Duodenal mucosa (tissue), 2 donors: ENCODE data around the gene GALNT10.

Source experiments
- H3K27ac ChIP-seq: one replicate; pipeline ENCODE4 v1.7.0; 2013; ENCODE audit warnings: low read depth, low read length
- H3K27me3 ChIP-seq, 2 donors: one replicate each; pipeline ENCODE4 v1.7.0; 2013; ENCODE audit warnings: low read length in 2 of 2, control low read depth in 1 of 2; ENCODE audit not compliant: insufficient read depth in 2 of 2, control insufficient read depth in 1 of 2
- H3K36me3 ChIP-seq, 2 donors: one replicate each; pipeline ENCODE4 v1.7.0; 2013; ENCODE audit warnings: low read length in 2 of 2, control low read depth in 1 of 2; ENCODE audit not compliant: insufficient read depth in 2 of 2, control insufficient read depth in 1 of 2
- H3K4me1 ChIP-seq, 2 donors: one replicate each; pipeline ENCODE4 v1.7.0; 2013; ENCODE audit warnings: low read length in 2 of 2, control low read depth in 1 of 2; ENCODE audit not compliant: insufficient read depth in 2 of 2, control insufficient read depth in 1 of 2
- H3K4me3 ChIP-seq, 2 donors: one replicate each; pipeline ENCODE4 v1.7.0; 2013; ENCODE audit warnings: low read length in 2 of 2, low read depth in 1 of 2
- H3K9ac ChIP-seq, 2 donors: one replicate each; pipeline ENCODE4 v1.7.0; 2013; ENCODE audit warnings: low read length in 2 of 2, low read depth in 1 of 2
- H3K9me3 ChIP-seq, 2 donors: one replicate each; pipeline ENCODE4 v1.7.0; 2013; ENCODE audit warnings: low read length in 2 of 2, control low read depth in 1 of 2; ENCODE audit not compliant: control insufficient read depth in 1 of 2

The GALNT10 gene

GRCh38 chr5:154315756-154316155, 125.2 kb downstream of the GALNT10 start:
- H3K4me1 ChIP-seq, result peaks cover 4 to 19% of the 10 kb centered on the region in 2 donors
- H3K27ac ChIP-seq, result no peak overlapping the region
- no peaks in the 10 kb centered on the region for H3K9me3 ChIP-seq
- no peak overlapping the region for H3K4me3 ChIP-seq
- no peaks in the 10 kb centered on the region for H3K27me3 ChIP-seq
- no peaks in the 10 kb centered on the region for H3K36me3 ChIP-seq
- H3K9ac ChIP-seq, result no peak overlapping the region

DNA sequence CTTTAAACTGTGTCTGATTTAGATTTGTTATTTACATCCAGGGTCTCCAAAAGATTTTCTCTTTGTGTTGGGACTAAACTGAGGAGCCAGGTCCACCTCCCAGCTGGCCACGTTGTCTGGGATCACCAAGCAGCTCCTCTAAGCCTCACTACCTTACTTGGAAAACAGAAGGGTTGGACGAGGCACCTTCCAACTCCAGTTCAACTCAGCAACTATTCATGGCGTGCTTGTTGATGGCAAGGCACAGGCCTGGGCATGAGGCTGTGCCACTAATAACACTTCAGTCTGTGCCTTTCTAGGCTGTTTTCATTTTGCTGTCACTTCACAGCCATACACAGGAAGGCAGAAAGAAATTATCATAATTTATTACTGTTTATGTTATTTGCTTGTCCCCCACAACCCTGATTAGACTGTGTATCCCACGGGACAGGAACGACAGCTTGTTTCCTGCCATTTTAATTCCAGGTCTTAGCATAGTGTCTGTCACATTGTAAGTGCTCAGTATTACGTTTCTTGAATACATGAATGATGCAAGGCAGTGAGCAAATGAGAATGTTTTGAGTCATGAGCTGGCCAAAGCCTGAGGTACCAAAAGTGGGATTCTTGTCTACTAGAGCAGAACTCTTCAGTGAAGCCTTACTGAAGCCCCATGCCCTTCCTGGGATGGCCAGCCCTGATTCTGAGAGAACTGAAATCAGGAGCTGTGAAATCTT, 125.8 kb downstream of the GALNT10 start:
- Histone ChIP-seq H3K9me3 (no peaks in the 10 kb centered on the region), H3K4me3 (no peak overlapping the region), H3K9ac (no peak overlapping the region), H3K36me3 (no peaks in the 10 kb centered on the region), H3K27ac (no peak overlapping the region), H3K27me3 (no peaks in the 10 kb centered on the region), H3K4me1 (peaks cover 4 to 19% of the 10 kb centered on the region in 2 donors)

DNA sequence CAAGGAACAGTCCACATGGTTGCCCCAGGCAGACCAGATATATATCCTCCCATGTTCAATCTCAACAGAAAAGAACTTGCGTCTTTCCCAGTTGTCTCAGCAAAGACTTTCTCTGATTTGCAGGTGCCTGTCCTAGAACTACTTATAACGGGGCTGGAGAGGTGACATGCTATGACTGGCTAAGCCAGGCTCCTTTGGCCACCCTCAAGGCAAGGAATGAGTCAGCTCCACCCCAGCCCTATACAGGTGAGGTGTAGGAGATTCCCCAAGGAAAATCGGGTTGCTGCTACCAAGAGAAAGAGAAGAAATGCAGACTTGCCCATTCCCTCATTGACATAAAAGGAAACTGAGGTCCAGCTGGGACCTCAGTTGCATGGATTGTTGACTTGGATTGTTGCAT, 127.4 kb downstream of the GALNT10 start:
- Histone ChIP-seq H3K9ac (no peak overlapping the region), H3K4me1 (peaks cover 4 to 9% of the 10 kb centered on the region in 2 donors), H3K9me3 (no peaks in the 10 kb centered on the region), H3K4me3 (no peak overlapping the region), H3K27me3 (no peaks in the 10 kb centered on the region), H3K36me3 (no peaks in the 10 kb centered on the region), H3K27ac (no peak overlapping the region)

DNA sequence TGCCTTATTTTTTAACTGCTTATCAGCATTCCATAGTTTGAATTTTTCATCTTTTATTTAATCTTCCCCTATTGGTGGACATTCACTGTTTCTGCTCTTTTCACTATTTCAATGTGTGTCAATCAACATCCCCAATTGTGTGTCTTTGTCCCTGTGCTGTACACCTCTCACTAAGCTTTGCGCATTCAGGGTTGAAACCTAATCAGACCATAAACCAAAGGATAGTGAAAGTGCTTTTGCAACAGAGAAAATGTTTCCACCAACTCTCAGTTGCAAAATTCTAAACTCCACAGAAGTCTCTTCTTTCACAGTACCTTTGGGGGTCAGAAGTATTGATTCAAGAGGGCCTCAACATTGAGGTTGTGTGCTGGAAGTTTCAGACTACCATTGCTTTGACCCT, 128.2 kb downstream of the GALNT10 start:
- Histone ChIP-seq H3K9ac (no peak overlapping the region), H3K4me1 (peaks cover 4 to 9% of the 10 kb centered on the region in 2 donors), H3K4me3 (no peak overlapping the region), H3K9me3 (no peaks in the 10 kb centered on the region), H3K36me3 (no peaks in the 10 kb centered on the region), H3K27me3 (no peaks in the 10 kb centered on the region), H3K27ac (no peak overlapping the region)

DNA sequence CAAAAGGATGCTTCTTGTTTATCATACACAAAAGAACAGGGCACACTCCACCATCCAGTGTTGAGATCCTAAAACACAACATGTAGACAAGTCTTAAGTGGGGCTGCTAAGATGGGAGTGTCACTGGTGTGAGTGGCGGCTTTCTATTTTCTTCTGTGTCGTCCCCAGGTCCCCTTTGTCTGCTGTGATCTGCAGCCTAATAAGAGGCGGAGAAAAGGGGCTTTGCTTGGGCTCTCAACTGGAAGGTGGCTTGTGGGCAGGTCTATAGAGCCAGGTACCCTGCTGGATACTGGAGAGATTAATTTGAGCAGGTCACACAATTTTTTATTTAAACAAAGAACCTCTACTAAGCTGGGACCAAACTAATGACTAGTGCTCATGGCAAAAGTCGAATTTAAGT, 129.2 kb downstream of the GALNT10 start:
- no peak overlapping the region for H3K27ac ChIP-seq

GRCh38 chr5:154320224-154321089, 129.9 kb downstream of the GALNT10 start:
- Histone ChIP-seq H3K27ac (no peak overlapping the region), H3K9ac (no peak overlapping the region), H3K9me3 (no peaks in the 10 kb centered on the region), H3K27me3 (no peaks in the 10 kb centered on the region), H3K36me3 (peaks cover 0 to 5% of the 10 kb centered on the region in 2 donors), H3K4me3 (no peak overlapping the region), H3K4me1 (peaks cover 3 to 5% of the 10 kb centered on the region in 2 donors)

More for the DNA sequence above, 129.2 kb downstream of the GALNT10 start:
- Histone ChIP-seq H3K27me3 (no peaks in the 10 kb centered on the region), H3K9ac (no peak overlapping the region), H3K9me3 (no peaks in the 10 kb centered on the region), H3K36me3 (peaks cover 0 to 5% of the 10 kb centered on the region in 2 donors), H3K4me3 (no peak overlapping the region), H3K4me1 (peaks cover 4 to 9% of the 10 kb centered on the region in 2 donors)

GRCh38 chr5:154321546-154321945, 131.0 kb downstream of the GALNT10 start:
- H3K27ac ChIP-seq, result no peak overlapping the region
- no peaks in the 10 kb centered on the region for H3K9me3 ChIP-seq
- H3K27me3 ChIP-seq, result no peaks in the 10 kb centered on the region
- no peak overlapping the region for H3K4me3 ChIP-seq
- H3K4me1 ChIP-seq, result no peaks in the 10 kb centered on the region
- H3K9ac ChIP-seq, result no peak overlapping the region
- H3K36me3 ChIP-seq, result peaks cover 0 to 5% of the 10 kb centered on the region in 2 donors

DNA sequence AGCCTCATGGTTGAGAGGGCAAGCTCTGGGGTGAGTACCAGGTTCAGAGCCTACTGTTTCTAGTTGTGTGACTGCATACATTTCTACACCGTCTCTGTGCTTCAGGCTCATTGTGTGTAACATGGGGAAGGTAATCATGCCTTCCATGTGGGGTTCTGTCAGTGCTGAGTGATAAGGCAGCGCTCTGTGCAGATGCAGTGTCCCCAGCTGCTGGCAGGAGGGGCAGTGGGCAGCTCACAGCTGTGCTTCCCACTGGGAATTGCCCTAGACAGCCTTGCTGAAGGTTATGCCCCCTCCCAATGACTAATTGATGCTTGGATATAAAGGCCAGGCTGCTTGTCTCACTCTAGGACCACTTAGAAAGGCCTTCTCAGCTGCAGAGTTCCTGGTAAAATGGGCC, 133.5 kb downstream of the GALNT10 start:
- Histone ChIP-seq H3K9ac (no peak overlapping the region), H3K4me1 (no peaks in the 10 kb centered on the region), H3K27me3 (no peaks in the 10 kb centered on the region), H3K9me3 (no peaks in the 10 kb centered on the region), H3K27ac (no peak overlapping the region), H3K4me3 (no peak overlapping the region), H3K36me3 (peaks cover 0 to 5% of the 10 kb centered on the region in 2 donors)

DNA sequence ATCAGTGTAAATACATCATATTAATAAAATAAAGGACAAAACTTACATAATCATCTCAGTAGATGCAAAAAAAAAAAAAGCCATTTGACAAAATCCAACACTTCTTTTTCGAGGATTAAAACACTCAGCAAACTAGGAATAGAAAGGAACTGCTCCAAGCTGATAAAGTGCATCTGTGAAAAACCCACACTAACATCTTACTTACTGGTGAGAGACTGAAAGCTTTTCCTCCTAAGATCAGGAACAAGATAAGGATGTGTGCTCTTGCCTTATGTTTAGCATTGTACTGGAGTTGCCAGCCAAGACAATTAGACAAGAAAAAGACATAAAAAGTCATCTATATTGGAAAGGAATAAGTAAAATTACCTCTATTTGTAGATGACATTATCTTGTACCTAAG, 135.0 kb downstream of the GALNT10 start:
- no peak overlapping the region for H3K27ac ChIP-seq
- no peaks in the 10 kb centered on the region for H3K9me3 ChIP-seq
- peaks cover 0 to 5% of the 10 kb centered on the region in 2 donors for H3K36me3 ChIP-seq
- H3K9ac ChIP-seq, result no peak overlapping the region
- H3K27me3 ChIP-seq, result no peaks in the 10 kb centered on the region
- no peak overlapping the region for H3K4me3 ChIP-seq
- no peaks in the 10 kb centered on the region for H3K4me1 ChIP-seq

DNA sequence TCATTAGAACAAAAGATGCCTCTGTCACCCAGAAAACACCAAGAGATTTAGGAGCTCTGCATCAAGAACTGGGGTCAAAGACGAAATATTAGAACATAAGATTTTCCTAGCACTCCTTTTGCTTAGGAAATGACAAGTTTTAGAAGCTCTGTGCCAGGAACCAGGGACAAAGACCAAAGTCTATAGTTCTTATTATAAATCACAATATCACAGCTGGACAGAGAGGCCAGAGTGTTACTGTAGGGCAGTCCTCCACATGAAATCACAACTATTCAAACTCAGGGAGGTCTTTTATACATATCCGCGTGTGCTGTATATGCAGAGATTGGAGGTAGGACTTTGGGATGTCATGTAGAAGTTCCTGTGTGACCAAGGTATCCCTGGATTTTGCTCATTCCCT, 138.5 kb downstream of the GALNT10 start:
- Histone ChIP-seq H3K4me3 (no peak overlapping the region), H3K27me3 (no peaks in the 10 kb centered on the region), H3K9me3 (no peaks in the 10 kb centered on the region), H3K9ac (no peak overlapping the region), H3K27ac (no peak overlapping the region), H3K4me1 (no peaks in the 10 kb centered on the region), H3K36me3 (peaks cover 5 to 11% of the 10 kb centered on the region in 2 donors)
